K562 (cell line): ENCODE results near the gene CEP170. TPM values are rescaled to one million over a fixed set of nuclear protein-coding genes. Genes with fewer than 3 reads are reported as not detected.

Source experiments
- ATAC-seq: fragments of 200-7000 bp; cut with Tn5 transposase; 3 replicates; pipeline ENCODE4 v1.9.1; 2020; ENCODE audit warnings: moderate library complexity
- BruUV-seq: library from RNA; stranded (reverse); fragments of 400-500 nt; replicated peaks from 2 replicates; lab custom pipeline; 2021; lab: Mats Ljungman, UMichigan
- CTCF ChIA-PET: fragments of 300-600 bp; formaldehyde crosslinking; extraction: SDS; loops from one replicate; lab custom pipeline; 2021; ENCODE audit warnings: low intra/inter-chr PET ratio; lab: Yijun Ruan, JAX
- POLR2A ChIA-PET: fragments of 300-600, 350-650 bp; sonication (Branson Sonifier 250); formaldehyde crosslinking; extraction: SDS; loops from one replicate; lab custom pipeline; 2021; ENCODE audit warnings: antibody characterized with exemption, inconsistent platforms; lab: Yijun Ruan, JAX
- DNase-seq, 4 experiments: peaks; one replicate each; pipeline versions ENCODE4 v3.0.0 to v3.0.0-alpha.2; 2011 to 2018; ENCODE audit warnings: low spot score in 3 of 4, mixed read lengths in 3 of 4; ENCODE audit errors: extremely low read depth in 1 of 4
- FAIRE-seq: peaks from 2 replicates; lab custom pipeline; 2011; peaks lifted over from hg19 to GRCh38; lab: Jason Lieb, UNC
- H2AFZ ChIP-seq: 2 replicates; pipeline ENCODE4 v1.6.0; 2011; ENCODE audit warnings: low read depth, low read length, control low read depth, inconsistent platforms
- H3K27ac ChIP-seq: fragments of 200-600 bp; 3 replicates; pipeline ENCODE4 v1.8.0; 2011; ENCODE audit warnings: low read depth, mild to moderate bottlenecking, control low read depth, inconsistent platforms, low read length, moderate library complexity, mixed read lengths; ENCODE audit errors: extremely low read depth
- H3K27me3 ChIP-seq, 2 experiments: fragments of 300-600 bp in 1 of 2; 2 replicates in 1 of 2; 3 replicates in 1 of 2; pipeline versions ENCODE4 v1.6.0 to v1.8.0; 2011; ENCODE audit warnings: inconsistent platforms in 2 of 2, low read length in 2 of 2, mild to moderate bottlenecking in 1 of 2, mixed read lengths in 1 of 2, moderate library complexity in 1 of 2; ENCODE audit not compliant: control insufficient read depth in 2 of 2, insufficient read depth in 2 of 2
- H3K36me3 ChIP-seq: fragments of 300-600 bp; 3 replicates; pipeline ENCODE4 v1.8.0; 2011; ENCODE audit warnings: mild to moderate bottlenecking, low read length, inconsistent platforms; ENCODE audit not compliant: control insufficient read depth, insufficient read depth
- H3K4me1 ChIP-seq, 2 experiments: fragments of 200-600 bp in 1 of 2; replicated peaks in 1 of 2; 2 replicates in 1 of 2; 3 replicates in 1 of 2; pipeline versions ENCODE4 v1.5.1 to v1.8.0; 2011; ENCODE audit warnings: inconsistent platforms in 2 of 2, low read length in 2 of 2, mild to moderate bottlenecking in 1 of 2, mixed read lengths in 1 of 2, moderate library complexity in 1 of 2; ENCODE audit not compliant: control insufficient read depth in 2 of 2, insufficient read depth in 2 of 2
- H3K4me2 ChIP-seq: 2 replicates; pipeline ENCODE4 v1.6.1; 2011; ENCODE audit warnings: low read length, control low read depth, inconsistent platforms, mixed read lengths; ENCODE audit not compliant: insufficient read depth
- H3K4me3 ChIP-seq: fragments of 200-600 bp; sonication (generic), shearing (Covaris generic); 2 replicates; pipeline ENCODE4 v1.5.1; 2016; ENCODE audit warnings: control low read depth, inconsistent platforms
- H3K79me2 ChIP-seq: fragments of 200-600 bp; 3 replicates; pipeline ENCODE4 v1.8.0; 2011; ENCODE audit warnings: low read length, inconsistent platforms; ENCODE audit not compliant: control insufficient read depth, insufficient read depth
- H3K9ac ChIP-seq, 2 experiments: 2 replicates each; pipeline versions ENCODE4 v1.6.0 to v1.6.1; 2011; ENCODE audit warnings: low read depth in 2 of 2, low read length in 2 of 2, control low read depth in 1 of 2, inconsistent platforms in 1 of 2, mild to moderate bottlenecking in 1 of 2, mixed read lengths in 1 of 2; ENCODE audit not compliant: insufficient read depth in 1 of 2
- H3K9me1 ChIP-seq: one replicate; pipeline ENCODE4 v1.6.0; 2011; ENCODE audit warnings: inconsistent platforms, mild to moderate bottlenecking, low read length, moderate library complexity; ENCODE audit not compliant: control insufficient read depth, insufficient read depth
- H3K9me3 ChIP-seq: replicated peaks from 2 replicates; pipeline ENCODE4 v1.5.1; 2011; ENCODE audit warnings: low read depth, low read length, inconsistent platforms; ENCODE audit not compliant: control insufficient read depth, insufficient read depth
- H4K20me1 ChIP-seq: replicated peaks from 2 replicates; pipeline ENCODE4 v1.6.1; 2011; ENCODE audit warnings: low read length, inconsistent platforms, mixed read lengths; ENCODE audit not compliant: control insufficient read depth, insufficient read depth
- CHAMP1 ChIP-seq: fragments of 450-650 bp; IDR thresholded peaks from 2 replicates; pipeline ENCODE4 v1.6.1; 2016; ENCODE audit warnings: mild to moderate bottlenecking
- NFIX ChIP-seq: fragments of 250-450 bp; sonication (Bioruptor Pico); IDR thresholded peaks from 2 replicates; pipeline ENCODE4 v1.4.0; 2020; ENCODE audit warnings: low read depth, mild to moderate bottlenecking, moderate library complexity
- WGBS: fragments of 100-300 bp; shearing (Covaris generic); methylation state at CpG from one replicate; pipeline ENCODE4 v1.1.6; 2016; ENCODE audit warnings: low coverage, mixed read lengths; ENCODE audit not compliant: insufficient coverage; ENCODE audit errors: missing lambda C conversion rate; 5-methylcytosine and 5-hydroxymethylcytosine counted together
- in situ Hi-C: fragments of 300-500 bp; cut with MboI; formaldehyde crosslinking; loops from 4 replicates; pipeline ENCODE4 v1.15.0; 2018; ENCODE audit warnings: inconsistent platforms, mixed read lengths
- intact Hi-C: fragments of 100-400 bp; cut with micrococcal nuclease; formaldehyde crosslinking; loops from 2 replicates; pipeline ENCODE4 v1.14.2; 2022
- polyA plus RNA-seq, 8 experiments: library from polyadenylated mRNA; depleted of rRNA in 4 of 8; stranded (reverse) in 5 of 8; unstranded in 3 of 8; fragments of >200 nt; fragmentation: Nextera tagmentation in 2 of 8; fragmentation: Illumina TruSeq in 1 of 8; extraction: Ambion mirVana in 2 of 8; extraction: Trizol in 1 of 8; gene quantifications; 2 replicates each; pipeline versions ENCODE4 v1.2.1 to v1.2.3, GENCODE V29; 2011 to 2014; ENCODE audit warnings: inconsistent platforms in 1 of 8, missing spikeins in 1 of 8
- total RNA-seq, 7 experiments: library from RNA; depleted of rRNA in 6 of 7; stranded (reverse); fragments of >200 nt in 6 of 7; fragmentation: Illumina TruSeq in 2 of 7; extraction: Trizol in 2 of 7; gene quantifications; 2 replicates each; pipeline versions ENCODE4 v1.2.1 to v1.2.3, GENCODE V29; 2011 to 2021; ENCODE audit warnings: low replicate concordance in 1 of 7

The CEP170 gene
- total and polyA plus RNA-seq, 9 of the 15 experiments (the other 6 are each of a cell fraction or from before 2014, with no cell fraction given): 22.6 to 110 (median 68.5) TPM

- Histone ChIP-seq H3K27me3 (no peaks in the 10 kb centered on the region), H2AFZ (no peak overlapping the region), H3K4me2 (no peak overlapping the region), H3K79me2 (peaks cover 93% of the 10 kb centered on the region), H3K36me3 (peaks cover 25% of the 10 kb centered on the region; the same call in 1 of the 3 replicates), H3K9me1 (no peaks in the 10 kb centered on the region), H3K27ac (no peak overlapping the region), H3K4me3 (no peak overlapping the region)
- WGBS: 90% methylated on average over 8 of the region's 9 CpGs
- in situ Hi-C loops: no loop called here
- DNase-seq: no peak
- POLR2A ChIA-PET: interaction anchor here (1.3 to 1.6 kb wide), 2 partner anchors 10 to 11 kb away, joined by 6 to 9 read pairs; partner anchors contain the start of genes CEP170 and SDCCAG8
- CTCF ChIA-PET: no interaction called here
- TF ChIP-seq NFIX (CRISPR knock-in tag) (no peak), CHAMP1 (peak; percentile 66; the same call in 1 of the 2 replicates)
- TF ChIP-seq, all 486 proteins: peak for 1
- Histone ChIP-seq H4K20me1 (no peaks in the 10 kb centered on the region), H3K4me1 (peaks cover 0 to 2% of the 10 kb centered on the region in 2 experiments; a peak in 2 of 5 replicates), H3K9me3 (0 out of 2 replicates have a peak, but pooled peaks cover 3% of the 10 kb centered on the region), H3K9ac (no peak overlapping the region)
- intact Hi-C loops: no loop called here
- BruUV-seq: no TSS peak
- no peak for ATAC-seq
- peak; percentile 23 for FAIRE-seq
These were observed 10.6 kb downstream of the CEP170 start for GRCh38 chr1:243244432-243244841.
